LNCAP (cell line): ENCODE results near the gene ATAD5.

Experiments
- CTCF ChIP-seq: fragments of 450-650 bp; IDR thresholded peaks from 2 replicates; pipeline ENCODE4 v1.5.1; 2017; ENCODE audit warnings: mild to moderate bottlenecking

The ATAD5 gene

DNA sequence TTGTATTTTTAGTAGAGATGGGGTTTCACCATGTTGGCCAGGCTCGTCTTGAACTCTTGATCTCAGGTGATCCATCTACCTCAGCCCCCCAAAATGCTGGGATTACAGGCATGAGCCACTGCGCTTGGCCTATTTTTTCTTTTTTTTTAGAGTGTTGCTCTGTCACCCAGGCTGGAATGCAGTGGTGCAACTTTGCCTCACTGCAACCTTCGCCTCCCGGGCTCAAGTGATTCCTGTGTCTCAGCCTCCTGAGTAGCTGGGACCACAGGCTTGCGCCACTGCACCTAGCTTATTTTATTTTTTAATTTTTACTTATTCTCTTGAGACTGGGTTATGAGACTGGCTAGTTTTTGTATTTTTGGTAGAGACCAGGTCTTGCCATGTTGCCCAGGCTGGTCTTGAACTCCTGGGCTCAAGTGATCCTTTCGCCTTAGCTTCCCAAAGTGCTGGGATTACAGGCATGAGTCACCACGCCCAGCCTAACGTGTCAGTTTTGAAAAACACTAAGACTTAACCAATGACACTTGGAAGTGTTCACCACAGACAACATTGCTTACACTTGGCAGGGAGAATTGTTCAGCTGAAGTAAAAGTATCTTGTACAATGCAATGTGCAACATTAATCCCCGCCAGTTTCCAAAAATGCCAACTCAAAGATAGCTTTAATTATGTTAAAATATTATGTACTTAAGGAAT lies 26.9 kb downstream of the ATAD5 start:
- no peak for TF ChIP-seq CTCF

- no peak for TF ChIP-seq CTCF
Measured at GRCh38 chr17:30864636-30865035, 32.9 kb downstream of the ATAD5 start.

DNA sequence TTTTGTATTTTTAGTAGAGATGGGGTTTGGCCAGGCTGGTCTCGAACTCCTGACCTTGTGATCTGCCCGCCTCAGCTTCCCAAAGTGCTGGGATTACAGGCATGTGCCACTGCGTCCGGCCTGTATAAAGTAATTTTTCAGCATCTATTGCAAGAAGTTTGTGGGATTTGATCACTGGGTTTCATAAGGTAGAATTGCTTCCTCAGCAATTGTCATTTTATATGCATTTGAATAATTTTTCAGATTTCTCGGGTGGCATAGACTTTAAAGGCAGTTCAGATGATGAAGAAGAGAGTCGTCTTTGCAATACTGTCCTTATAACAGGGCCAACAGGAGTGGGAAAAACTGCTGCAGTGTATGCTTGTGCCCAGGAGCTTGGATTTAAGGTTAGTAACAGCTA lies 37.2 kb downstream of the ATAD5 start:
- no peak for TF ChIP-seq CTCF

DNA sequence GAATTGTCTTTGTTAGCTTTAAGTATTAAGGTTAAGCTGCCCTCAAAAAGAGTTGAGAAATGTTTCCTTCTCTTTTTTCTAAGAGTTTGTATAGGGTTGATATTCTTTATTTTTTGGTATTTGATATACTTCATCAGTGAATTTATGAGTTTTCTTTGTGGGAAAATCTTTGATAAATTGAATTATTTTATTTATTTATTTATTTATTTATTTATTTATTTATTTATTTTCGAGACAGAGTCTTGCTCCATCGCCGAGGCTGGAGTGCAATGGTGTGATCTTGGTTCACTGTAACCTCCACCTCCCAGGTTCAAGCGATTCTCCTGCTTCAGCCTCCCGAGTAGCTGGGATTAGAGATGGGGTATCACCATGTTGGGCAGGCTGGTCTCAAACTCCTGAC lies 54.4 kb downstream of the ATAD5 start:
- TF ChIP-seq CTCF, result no peak

GRCh38 chr17:30894236-30894635 lies 62.5 kb downstream of the ATAD5 start:
- no peak for TF ChIP-seq CTCF

DNA sequence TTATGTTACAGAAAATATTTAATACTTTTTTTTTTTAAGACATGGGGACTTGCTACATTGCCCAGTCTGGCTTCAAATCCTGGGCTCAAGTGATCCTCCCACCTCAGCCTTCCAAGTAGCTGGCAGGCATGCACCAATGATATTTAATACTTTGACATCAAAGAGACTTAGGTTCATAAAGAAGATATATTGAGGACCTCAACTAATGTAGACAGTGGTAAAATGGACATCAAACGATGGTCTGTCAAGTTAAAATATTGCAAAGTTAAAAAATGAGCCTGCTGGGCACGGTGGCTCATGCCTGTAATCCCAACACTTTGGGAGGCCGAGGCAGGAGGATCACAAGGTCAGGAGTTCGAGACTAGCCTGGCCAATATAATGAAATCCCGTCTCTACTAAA lies 65.5 kb downstream of the ATAD5 start:
- TF ChIP-seq CTCF, result no peak

- no peak for TF ChIP-seq CTCF
Measured at GRCh38 chr17:30905742-30906100, 74.0 kb downstream of the ATAD5 start.
